ENCODE data around the gene DLST.

DLST gene

GRCh38 chr14:74911704-74912103, 30.0 kb downstream of the DLST start:
- TF ChIP-seq GATA3 (IDR thresholded peaks at IDR 0.05; ENCODE audit: low read depth, low read length) (no peak), GATA2 (IDR thresholded peaks at IDR 0.05; ENCODE audit: low read depth, low read length) (no peak)

- no peak for TF ChIP-seq GATA3 (IDR thresholded peaks at IDR 0.05; ENCODE audit: low read depth, low read length)
- no peak for TF ChIP-seq GATA2 (IDR thresholded peaks at IDR 0.05; ENCODE audit: low read depth, low read length)
Measured at GRCh38 chr14:74912111-74912510, 30.4 kb downstream of the DLST start.

GRCh38 chr14:74912801-74913200, 31.1 kb downstream of the DLST start:
- TF ChIP-seq GATA2 (IDR thresholded peaks at IDR 0.05; ENCODE audit: low read depth, low read length) (no peak), GATA3 (IDR thresholded peaks at IDR 0.05; ENCODE audit: low read depth, low read length) (no peak)

GRCh38 chr14:74913393-74913910, 31.7 kb downstream of the DLST start:
- TF ChIP-seq GATA3 (IDR thresholded peaks at IDR 0.05; ENCODE audit: low read depth, low read length) = no peak
- no peak for TF ChIP-seq GATA2 (IDR thresholded peaks at IDR 0.05; ENCODE audit: low read depth, low read length)

- TF ChIP-seq GATA3 (IDR thresholded peaks at IDR 0.05; ENCODE audit: low read depth, low read length) (no peak), GATA2 (IDR thresholded peaks at IDR 0.05; ENCODE audit: low read depth, low read length) (no peak)
Measured at GRCh38 chr14:74913986-74914573, 32.4 kb downstream of the DLST start.

GRCh38 chr14:74915426-74915825, 33.7 kb downstream of the DLST start:
- no peak for TF ChIP-seq GATA2 (IDR thresholded peaks at IDR 0.05; ENCODE audit: low read depth, low read length)
- no peak for TF ChIP-seq GATA3 (IDR thresholded peaks at IDR 0.05; ENCODE audit: low read depth, low read length)

GRCh38 chr14:74915826-74916225, 34.1 kb downstream of the DLST start:
- TF ChIP-seq GATA2 (IDR thresholded peaks at IDR 0.05; ENCODE audit: low read depth, low read length) (no peak), GATA3 (IDR thresholded peaks at IDR 0.05; ENCODE audit: low read depth, low read length) (no peak)

GRCh38 chr14:74917178-74917543, 35.4 kb downstream of the DLST start:
- TF ChIP-seq GATA2 (IDR thresholded peaks at IDR 0.05; ENCODE audit: low read depth, low read length) (no peak), GATA3 (IDR thresholded peaks at IDR 0.05; ENCODE audit: low read depth, low read length) (no peak)

- TF ChIP-seq GATA3 (IDR thresholded peaks at IDR 0.05; ENCODE audit: low read depth, low read length) (no peak), GATA2 (IDR thresholded peaks at IDR 0.05; ENCODE audit: low read depth, low read length) (no peak)
Measured at GRCh38 chr14:74917646-74918081, 35.9 kb downstream of the DLST start.

- no peak for TF ChIP-seq GATA3 (IDR thresholded peaks at IDR 0.05; ENCODE audit: low read depth, low read length)
- TF ChIP-seq GATA2 (IDR thresholded peaks at IDR 0.05; ENCODE audit: low read depth, low read length) = no peak
Measured at GRCh38 chr14:74918380-74918779, 36.7 kb downstream of the DLST start.

- TF ChIP-seq GATA2 (IDR thresholded peaks at IDR 0.05; ENCODE audit: low read depth, low read length) (no peak), GATA3 (IDR thresholded peaks at IDR 0.05; ENCODE audit: low read depth, low read length) (no peak)
Measured at GRCh38 chr14:74919421-74920165, 37.9 kb downstream of the DLST start.

GRCh38 chr14:74920281-74920680, 38.6 kb downstream of the DLST start:
- TF ChIP-seq GATA2 (IDR thresholded peaks at IDR 0.05; ENCODE audit: low read depth, low read length) (no peak), GATA3 (IDR thresholded peaks at IDR 0.05; ENCODE audit: low read depth, low read length) (no peak)

- TF ChIP-seq GATA2 (IDR thresholded peaks at IDR 0.05; ENCODE audit: low read depth, low read length) = no peak
- TF ChIP-seq GATA3 (IDR thresholded peaks at IDR 0.05; ENCODE audit: low read depth, low read length) = no peak
Measured at GRCh38 chr14:74921053-74921620, 39.4 kb downstream of the DLST start.

- TF ChIP-seq GATA3 (IDR thresholded peaks at IDR 0.05; ENCODE audit: low read depth, low read length) = no peak
- no peak for TF ChIP-seq GATA2 (IDR thresholded peaks at IDR 0.05; ENCODE audit: low read depth, low read length)
Measured at GRCh38 chr14:74921987-74922751, 40.5 kb downstream of the DLST start.

All from SH-SY5Y (cell line).